H9 (cell line): ENCODE measurements around the gene IL20RA. TPM values are rescaled to one million over a fixed set of nuclear protein-coding genes. Genes with fewer than 3 reads are reported as not detected.

ENCODE experiments used
- DNase-seq: peaks from one replicate; pipeline ENCODE4 v3.0.0-alpha.2; 2017
- H2AFZ ChIP-seq: one replicate; pipeline ENCODE4 v1.6.1; 2013; ENCODE audit warnings: mild to moderate bottlenecking, low read length, control low read depth, moderate library complexity
- H2AK5ac ChIP-seq: 2 replicates; pipeline ENCODE4 v1.6.1; 2013; ENCODE audit warnings: low read length, control low read depth, mixed read lengths; ENCODE audit not compliant: insufficient read length
- H2BK120ac ChIP-seq: one replicate; pipeline ENCODE4 v1.6.1; 2013; ENCODE audit warnings: low read depth, mild to moderate bottlenecking, low read length, control low read depth, inconsistent platforms; ENCODE audit not compliant: poor library complexity, severe bottlenecking
- H2BK12ac ChIP-seq: 2 replicates; pipeline ENCODE4 v1.6.1; 2013; ENCODE audit warnings: low read length, control low read depth, mixed read lengths, low read depth; ENCODE audit not compliant: insufficient read length
- H2BK15ac ChIP-seq: 2 replicates; pipeline ENCODE4 v1.6.1; 2013; ENCODE audit warnings: low read depth, low read length, control low read depth
- H2BK20ac ChIP-seq: one replicate; pipeline ENCODE4 v1.6.1; 2013; ENCODE audit warnings: low read depth, mild to moderate bottlenecking, low read length, control low read depth, inconsistent platforms; ENCODE audit not compliant: poor library complexity, severe bottlenecking
- H2BK5ac ChIP-seq: 2 replicates; pipeline ENCODE4 v1.6.1; 2013; ENCODE audit warnings: low read length, control low read depth, mixed read lengths; ENCODE audit not compliant: insufficient read length
- H3K14ac ChIP-seq: 2 replicates; pipeline ENCODE4 v1.6.1; 2013; ENCODE audit warnings: low read length, control low read depth; ENCODE audit not compliant: insufficient read depth
- H3K18ac ChIP-seq: 2 replicates; pipeline ENCODE4 v1.6.1; 2013; ENCODE audit warnings: low read depth, mild to moderate bottlenecking, mixed read lengths, low read length, control low read depth; ENCODE audit not compliant: insufficient read length
- H3K23ac ChIP-seq: 2 replicates; pipeline ENCODE4 v1.6.1; 2013; ENCODE audit warnings: low read length, control low read depth, mixed read lengths, low read depth; ENCODE audit not compliant: insufficient read length
- H3K23me2 ChIP-seq: 2 replicates; pipeline ENCODE4 v1.6.1; 2013; ENCODE audit warnings: low read depth, mild to moderate bottlenecking, mixed read lengths, low read length, control low read depth; ENCODE audit not compliant: insufficient read length, poor library complexity, severe bottlenecking
- H3K27ac ChIP-seq: 2 replicates; pipeline ENCODE4 v1.5.1; 2013; ENCODE audit warnings: low read length, control low read depth, mixed read lengths, low read depth; ENCODE audit not compliant: insufficient read length
- H3K27me3 ChIP-seq: 2 replicates; pipeline ENCODE4 v1.6.1; 2013; ENCODE audit warnings: low read length, control low read depth, inconsistent platforms; ENCODE audit not compliant: insufficient read depth
- H3K4ac ChIP-seq: 2 replicates; pipeline ENCODE4 v1.6.1; 2013; ENCODE audit warnings: low read depth, mild to moderate bottlenecking, control low read depth, inconsistent platforms, low read length, moderate library complexity
- H3K4me1 ChIP-seq: 2 replicates; pipeline ENCODE4 v1.6.1; 2013; ENCODE audit warnings: low read length, control low read depth, inconsistent platforms; ENCODE audit not compliant: insufficient read depth
- H3K4me2 ChIP-seq: 2 replicates; pipeline ENCODE4 v1.6.1; 2013; ENCODE audit warnings: low read length, control low read depth, mixed read lengths; ENCODE audit not compliant: insufficient read length, insufficient read depth
- H3K56ac ChIP-seq: 2 replicates; pipeline ENCODE4 v1.6.1; 2013; ENCODE audit warnings: low read depth, mild to moderate bottlenecking, mixed read lengths, low read length, control low read depth; ENCODE audit not compliant: insufficient read length
- H3K79me1 ChIP-seq: 2 replicates; pipeline ENCODE4 v1.6.1; 2013; ENCODE audit warnings: low read depth, mild to moderate bottlenecking, moderate library complexity, low read length, control low read depth, inconsistent platforms; ENCODE audit not compliant: insufficient read depth, poor library complexity, severe bottlenecking
- H3K79me2 ChIP-seq: 2 replicates; pipeline ENCODE4 v1.6.1; 2013; ENCODE audit warnings: low read length, control low read depth, inconsistent platforms; ENCODE audit not compliant: insufficient read depth
- H3K9ac ChIP-seq: 2 replicates; pipeline ENCODE4 v1.6.1; 2013; ENCODE audit warnings: low read length, control low read depth, mixed read lengths; ENCODE audit not compliant: insufficient read length; ENCODE audit errors: extremely low read depth
- H3K9me3 ChIP-seq: one replicate; pipeline ENCODE4 v1.6.1; 2013; ENCODE audit warnings: low read depth, low read length, inconsistent platforms; ENCODE audit not compliant: control insufficient read depth
- H3T11ph ChIP-seq: one replicate; pipeline ENCODE4 v1.6.1; 2013; ENCODE audit warnings: mild to moderate bottlenecking, low read length, control low read depth, inconsistent platforms
- H4K20me1 ChIP-seq: one replicate; pipeline ENCODE4 v1.6.1; 2013; ENCODE audit not compliant: control insufficient read depth, insufficient read length, insufficient read depth
- H4K5ac ChIP-seq: 2 replicates; pipeline ENCODE4 v1.6.1; 2013; ENCODE audit warnings: low read depth, mild to moderate bottlenecking, mixed read lengths, low read length, control low read depth; ENCODE audit not compliant: insufficient read length
- H4K8ac ChIP-seq: replicated peaks from 2 replicates; pipeline ENCODE4 v1.6.1; 2013; ENCODE audit warnings: low read length, control low read depth, mixed read lengths, low read depth; ENCODE audit not compliant: insufficient read length
- H4K91ac ChIP-seq: 2 replicates; pipeline ENCODE4 v1.6.1; 2013; ENCODE audit warnings: low read depth, mild to moderate bottlenecking, moderate library complexity, mixed read lengths, low read length, control low read depth; ENCODE audit not compliant: insufficient read length
- H3K27ac Mint-ChIP-seq, 3 experiments: 2 replicates in 2 of 3; 3 replicates in 1 of 3; pipeline ENCODE4 v1.8.0; 2020 to 2021; ENCODE audit warnings: mixed read lengths in 3 of 3, mild to moderate bottlenecking in 1 of 3, moderate library complexity in 1 of 3
- H3K27me3 Mint-ChIP-seq: 2 replicates; pipeline ENCODE4 v1.8.0; 2021; ENCODE audit warnings: low read depth, mild to moderate bottlenecking, moderate library complexity, mixed read lengths
- H3K36me3 Mint-ChIP-seq, 3 experiments: 2 replicates in 2 of 3; 3 replicates in 1 of 3; pipeline ENCODE4 v1.8.0; 2020 to 2021; ENCODE audit warnings: low read depth in 3 of 3, mixed read lengths in 3 of 3; ENCODE audit not compliant: insufficient read depth in 1 of 3
- H3K4me1 Mint-ChIP-seq, 2 experiments: 2 replicates each; pipeline ENCODE4 v1.8.0; 2020; ENCODE audit warnings: mixed read lengths in 2 of 2
- H3K4me3 Mint-ChIP-seq, 2 experiments: 2 replicates in 1 of 2; 3 replicates in 1 of 2; pipeline ENCODE4 v1.8.0; 2020 to 2021; ENCODE audit warnings: mild to moderate bottlenecking in 2 of 2, mixed read lengths in 2 of 2, moderate library complexity in 1 of 2
- H3K9me3 Mint-ChIP-seq, 2 experiments: 2 replicates in 1 of 2; 3 replicates in 1 of 2; pipeline ENCODE4 v1.8.0; 2020; ENCODE audit warnings: mild to moderate bottlenecking in 2 of 2, mixed read lengths in 2 of 2, moderate library complexity in 1 of 2
- WGBS: extraction: QIAGEN DNeasy Blood & Tissue Kit; methylation state at CpG from one replicate; pipeline ENCODE4 v1.1.7; 2013; ENCODE audit warnings: missing lambda C conversion rate, low lambda C conversion rate, mixed read lengths; ENCODE audit not compliant: insufficient read length; ENCODE audit errors: extremely low coverage; 5-methylcytosine and 5-hydroxymethylcytosine counted together
- total RNA-seq: library from RNA; stranded (reverse); gene quantifications from 2 replicates; pipeline ENCODE4 v1.2.1, GENCODE V29; 2021
- TF ChIP-seq, protein P1 (sequence below): fragments of 200-600 bp; sonication (generic); conservative IDR thresholded peaks from 3 replicates; pipeline ENCODE4 v1.8.0; 2021; ENCODE audit warnings: antibody characterized with exemption, mild to moderate bottlenecking

Gene IL20RA
- total RNA-seq, 1 experiment from 2014 or later, result 0.74 TPM

- no peak overlapping the region for H3K27ac ChIP-seq
- no peak overlapping the region for H3K4me3 Mint-ChIP-seq
These were observed 82.1 kb downstream of the IL20RA start for GRCh38 chr6:136962661-136963060.

More at GRCh38 chr6:136962661-136963060, 82.1 kb downstream of the IL20RA start:
- no peak overlapping the region for H2BK12ac ChIP-seq
- H4K8ac ChIP-seq, result no peak overlapping the region
- no peaks in the 10 kb centered on the region for H3K23me2 ChIP-seq
- no peaks in the 10 kb centered on the region for H3K36me3 Mint-ChIP-seq
- H3K9me3 Mint-ChIP-seq, result no peaks in the 10 kb centered on the region
- no peak overlapping the region for H2AFZ ChIP-seq
- no peaks in the 10 kb centered on the region for H3K79me1 ChIP-seq
- peaks cover 14% of the 10 kb centered on the region for H3K4me1 ChIP-seq
- no peaks in the 10 kb centered on the region for H4K20me1 ChIP-seq
- H4K5ac ChIP-seq, result no peak overlapping the region
- H3K9ac ChIP-seq, result no peak overlapping the region
- no peak overlapping the region for H4K91ac ChIP-seq
- H2BK15ac ChIP-seq, result no peak overlapping the region
- H3K56ac ChIP-seq, result no peak overlapping the region
- TF ChIP-seq, protein P1, sequence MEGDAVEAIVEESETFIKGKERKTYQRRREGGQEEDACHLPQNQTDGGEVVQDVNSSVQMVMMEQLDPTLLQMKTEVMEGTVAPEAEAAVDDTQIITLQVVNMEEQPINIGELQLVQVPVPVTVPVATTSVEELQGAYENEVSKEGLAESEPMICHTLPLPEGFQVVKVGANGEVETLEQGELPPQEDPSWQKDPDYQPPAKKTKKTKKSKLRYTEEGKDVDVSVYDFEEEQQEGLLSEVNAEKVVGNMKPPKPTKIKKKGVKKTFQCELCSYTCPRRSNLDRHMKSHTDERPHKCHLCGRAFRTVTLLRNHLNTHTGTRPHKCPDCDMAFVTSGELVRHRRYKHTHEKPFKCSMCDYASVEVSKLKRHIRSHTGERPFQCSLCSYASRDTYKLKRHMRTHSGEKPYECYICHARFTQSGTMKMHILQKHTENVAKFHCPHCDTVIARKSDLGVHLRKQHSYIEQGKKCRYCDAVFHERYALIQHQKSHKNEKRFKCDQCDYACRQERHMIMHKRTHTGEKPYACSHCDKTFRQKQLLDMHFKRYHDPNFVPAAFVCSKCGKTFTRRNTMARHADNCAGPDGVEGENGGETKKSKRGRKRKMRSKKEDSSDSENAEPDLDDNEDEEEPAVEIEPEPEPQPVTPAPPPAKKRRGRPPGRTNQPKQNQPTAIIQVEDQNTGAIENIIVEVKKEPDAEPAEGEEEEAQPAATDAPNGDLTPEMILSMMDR, result no peak
- H2AK5ac ChIP-seq, result no peak overlapping the region
- H3K9me3 ChIP-seq, result no peaks in the 10 kb centered on the region
- H3K79me2 ChIP-seq, result no peaks in the 10 kb centered on the region
- H3K4ac ChIP-seq, result no peak overlapping the region
- H3K4me1 Mint-ChIP-seq, result peaks cover 31 to 42% of the 10 kb centered on the region in 2 experiments
- H3K18ac ChIP-seq, result no peak overlapping the region
- no peak overlapping the region for H3K23ac ChIP-seq
- H3K27me3 Mint-ChIP-seq, result peaks cover 5% of the 10 kb centered on the region
- H3K14ac ChIP-seq, result no peak overlapping the region
- H2BK120ac ChIP-seq, result no peak overlapping the region
- WGBS, result no CpG with 5 or more reads among the region's 4 CpGs
- no peak overlapping the region; a peak in 1 of 7 replicates for H3K27ac Mint-ChIP-seq
- DNase-seq, result peak; percentile 61
- H3T11ph ChIP-seq, result no peak overlapping the region
- no peaks in the 10 kb centered on the region for H3K27me3 ChIP-seq
- H2BK20ac ChIP-seq, result no peak overlapping the region
- no peak overlapping the region for H3K4me2 ChIP-seq
- no peak overlapping the region for H2BK5ac ChIP-seq
